Fibroblast of lung (primary cell): ENCODE results near the gene UQCRH. TPM values are rescaled to one million over a fixed set of nuclear protein-coding genes. Genes with fewer than 3 reads are reported as not detected.

Experiments
- DNase-seq, 2 donors: peaks; one replicate each; pipeline versions ENCODE4 v3.0.0 to v3.0.0-alpha.2; 2010; ENCODE audit warnings: low read depth in 2 of 2
- H2AFZ ChIP-seq: 2 replicates; pipeline ENCODE4 v1.5.1; 2012; ENCODE audit warnings: low read length, control low read depth, inconsistent platforms
- H3K27ac ChIP-seq: 2 replicates; pipeline ENCODE4 v1.5.1; 2011; ENCODE audit warnings: low read length, control low read depth; ENCODE audit not compliant: insufficient read depth
- H3K27me3 ChIP-seq: 2 replicates; pipeline ENCODE4 v1.5.1; 2011; ENCODE audit warnings: mild to moderate bottlenecking, low read length; ENCODE audit not compliant: control insufficient read depth, insufficient read depth
- H3K36me3 ChIP-seq: 2 replicates; pipeline ENCODE4 v1.5.1; 2011; ENCODE audit warnings: low read length; ENCODE audit not compliant: control insufficient read depth, insufficient read depth
- H3K4me1 ChIP-seq: 2 replicates; pipeline ENCODE4 v1.5.1; 2011; ENCODE audit warnings: low read length; ENCODE audit not compliant: control insufficient read depth, insufficient read depth; ENCODE audit errors: extremely low read depth
- H3K4me2 ChIP-seq: 2 replicates; pipeline ENCODE4 v1.5.1; 2011; ENCODE audit warnings: low read length, control low read depth; ENCODE audit not compliant: insufficient read depth; ENCODE audit errors: extremely low read depth
- H3K4me3 ChIP-seq, 4 experiments: fragments of 200-600 bp in 1 of 4; sonication (generic) in 1 of 4; replicated peaks in 1 of 4; 2 replicates each; pipeline ENCODE4 v1.5.1; 2011 to 2016; ENCODE audit warnings: low read length in 4 of 4, low read depth in 3 of 4, mild to moderate bottlenecking in 3 of 4, control low read depth in 2 of 4, inconsistent platforms in 1 of 4, mixed read lengths in 1 of 4; ENCODE audit not compliant: insufficient read depth in 1 of 4; ENCODE audit errors: control extremely low read depth in 1 of 4
- H3K79me2 ChIP-seq: 2 replicates; pipeline ENCODE4 v1.5.1; 2012; ENCODE audit warnings: mild to moderate bottlenecking, low read length, inconsistent platforms; ENCODE audit not compliant: control insufficient read depth, insufficient read depth
- H3K9ac ChIP-seq: 2 replicates; pipeline ENCODE4 v1.5.1; 2011; ENCODE audit warnings: mild to moderate bottlenecking, low read length, control low read depth; ENCODE audit not compliant: insufficient read depth
- H3K9me3 ChIP-seq: 2 replicates; pipeline ENCODE4 v1.5.1; 2012; ENCODE audit warnings: low read depth, low read length; ENCODE audit not compliant: control insufficient read depth, insufficient read depth
- H4K20me1 ChIP-seq: 2 replicates; pipeline ENCODE4 v1.5.1; 2011; ENCODE audit warnings: low read length; ENCODE audit not compliant: control insufficient read depth, insufficient read depth; ENCODE audit errors: extremely low read depth
- EZH2 ChIP-seq: IDR thresholded peaks from 2 replicates; pipeline ENCODE4 v1.5.1; 2012; ENCODE audit warnings: low read length, control low read depth, mild to moderate bottlenecking; ENCODE audit errors: missing control alignments
- polyA plus RNA-seq, 2 donors: library from polyadenylated mRNA; depleted of rRNA in 1 of 2; stranded (reverse) in 1 of 2; unstranded in 1 of 2; fragments of >200 nt; gene quantifications; 2 replicates each; pipeline ENCODE4 v1.2.1, GENCODE V29; 2011 to 2012; ENCODE audit warnings: missing spikeins in 1 of 2
- total RNA-seq: library from RNA; depleted of rRNA; stranded (reverse); fragments of >200 nt; gene quantifications from 2 replicates; pipeline ENCODE4 v1.2.1, GENCODE V29; 2014
- TF ChIP-seq, protein P1 (sequence below), 2 donors: IDR thresholded peaks in 1 of 2; conservative IDR thresholded peaks in 1 of 2; 1 replicate in 1 of 2; 2 replicates in 1 of 2; pipeline ENCODE4 v1.5.1; 2011 to 2012; ENCODE audit warnings: low read length in 2 of 2, control low read depth in 1 of 2, inconsistent platforms in 1 of 2, low read depth in 1 of 2, mild to moderate bottlenecking in 1 of 2

UQCRH gene
- total and polyA plus RNA-seq, 2 donors (not counting 1 experiment from before 2014, with no cell fraction given) = 447 to 514 TPM

DNA sequence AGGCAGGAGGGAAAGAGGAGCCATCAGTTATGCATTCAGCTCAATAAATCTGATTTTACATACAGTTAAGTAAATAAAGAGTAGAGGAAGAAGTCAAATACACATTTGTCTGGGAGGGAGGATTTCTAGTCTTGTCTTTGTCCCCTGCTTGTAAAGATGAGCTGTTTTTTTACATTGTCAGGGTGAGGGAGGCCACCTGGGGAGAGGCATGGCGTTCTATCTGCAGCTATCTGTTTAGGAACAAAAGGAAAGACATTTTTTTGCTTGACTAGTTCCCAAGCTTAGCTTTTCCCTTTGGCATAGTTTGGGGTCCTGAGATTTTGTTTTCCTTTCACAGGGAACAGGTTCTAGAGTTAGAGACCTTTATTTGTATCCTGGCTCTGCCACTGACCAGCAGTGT lies 41.0 kb upstream of the UQCRH start:
- no peak overlapping the region for H2AFZ ChIP-seq
- DNase-seq = no peak

DNA sequence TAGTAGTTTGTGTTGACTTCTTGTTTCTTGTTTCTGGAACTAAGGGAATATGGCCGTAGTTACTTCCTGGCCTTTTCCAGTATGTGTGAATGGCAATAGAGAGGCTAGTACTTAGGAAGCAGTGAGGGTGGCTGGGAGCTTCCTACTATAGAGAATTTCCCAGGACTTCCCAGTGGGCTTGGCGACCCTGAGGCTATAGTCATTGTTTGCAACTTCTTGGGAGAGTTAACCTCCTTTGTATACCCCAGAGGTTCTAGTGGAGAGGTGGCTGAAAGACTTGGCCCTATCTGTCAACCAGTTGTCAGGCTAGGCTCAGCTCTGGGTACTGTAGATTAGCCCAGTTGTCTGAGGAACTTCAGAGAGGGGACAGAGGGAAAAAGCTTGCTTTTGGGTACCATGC lies 40.4 kb upstream of the UQCRH start:
- Histone ChIP-seq H2AFZ (no peak overlapping the region), H3K4me2 (no peak overlapping the region), H3K9ac (no peak overlapping the region), H3K79me2 (no peaks in the 10 kb centered on the region), H3K9me3 (no peaks in the 10 kb centered on the region), H3K27me3 (no peaks in the 10 kb centered on the region), H3K4me1 (no peaks in the 10 kb centered on the region), H3K4me3 (no peak overlapping the region), H3K27ac (no peak overlapping the region), H3K36me3 (peaks cover 11% of the 10 kb centered on the region), H4K20me1 (no peaks in the 10 kb centered on the region)
- TF ChIP-seq, protein P1, sequence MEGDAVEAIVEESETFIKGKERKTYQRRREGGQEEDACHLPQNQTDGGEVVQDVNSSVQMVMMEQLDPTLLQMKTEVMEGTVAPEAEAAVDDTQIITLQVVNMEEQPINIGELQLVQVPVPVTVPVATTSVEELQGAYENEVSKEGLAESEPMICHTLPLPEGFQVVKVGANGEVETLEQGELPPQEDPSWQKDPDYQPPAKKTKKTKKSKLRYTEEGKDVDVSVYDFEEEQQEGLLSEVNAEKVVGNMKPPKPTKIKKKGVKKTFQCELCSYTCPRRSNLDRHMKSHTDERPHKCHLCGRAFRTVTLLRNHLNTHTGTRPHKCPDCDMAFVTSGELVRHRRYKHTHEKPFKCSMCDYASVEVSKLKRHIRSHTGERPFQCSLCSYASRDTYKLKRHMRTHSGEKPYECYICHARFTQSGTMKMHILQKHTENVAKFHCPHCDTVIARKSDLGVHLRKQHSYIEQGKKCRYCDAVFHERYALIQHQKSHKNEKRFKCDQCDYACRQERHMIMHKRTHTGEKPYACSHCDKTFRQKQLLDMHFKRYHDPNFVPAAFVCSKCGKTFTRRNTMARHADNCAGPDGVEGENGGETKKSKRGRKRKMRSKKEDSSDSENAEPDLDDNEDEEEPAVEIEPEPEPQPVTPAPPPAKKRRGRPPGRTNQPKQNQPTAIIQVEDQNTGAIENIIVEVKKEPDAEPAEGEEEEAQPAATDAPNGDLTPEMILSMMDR (conservative IDR thresholded peaks at IDR 0.05 in 1 of 2, IDR thresholded peaks at IDR 0.05 in 1 of 2; ENCODE audit: low read depth in 1 of 2, low read length in 2 of 2) = no peak
- TF ChIP-seq EZH2 = no peak
- DNase-seq = no peak

More for the DNA sequence above, 41.0 kb upstream of the UQCRH start:
- no peaks in the 10 kb centered on the region for H3K4me1 ChIP-seq
- H3K9ac ChIP-seq = no peak overlapping the region
- H3K27ac ChIP-seq = no peak overlapping the region
- H3K4me2 ChIP-seq = no peak overlapping the region
- no peaks in the 10 kb centered on the region for H3K27me3 ChIP-seq
- H3K36me3 ChIP-seq = peaks cover 11% of the 10 kb centered on the region
- H3K79me2 ChIP-seq = no peaks in the 10 kb centered on the region
- TF ChIP-seq EZH2 = no peak
- TF ChIP-seq, protein P1 (conservative IDR thresholded peaks at IDR 0.05 in 1 of 2, IDR thresholded peaks at IDR 0.05 in 1 of 2; ENCODE audit: low read depth in 1 of 2, low read length in 2 of 2) = no peak
- H3K4me3 ChIP-seq = no peak overlapping the region
- no peaks in the 10 kb centered on the region for H3K9me3 ChIP-seq
- H4K20me1 ChIP-seq = no peaks in the 10 kb centered on the region

DNA sequence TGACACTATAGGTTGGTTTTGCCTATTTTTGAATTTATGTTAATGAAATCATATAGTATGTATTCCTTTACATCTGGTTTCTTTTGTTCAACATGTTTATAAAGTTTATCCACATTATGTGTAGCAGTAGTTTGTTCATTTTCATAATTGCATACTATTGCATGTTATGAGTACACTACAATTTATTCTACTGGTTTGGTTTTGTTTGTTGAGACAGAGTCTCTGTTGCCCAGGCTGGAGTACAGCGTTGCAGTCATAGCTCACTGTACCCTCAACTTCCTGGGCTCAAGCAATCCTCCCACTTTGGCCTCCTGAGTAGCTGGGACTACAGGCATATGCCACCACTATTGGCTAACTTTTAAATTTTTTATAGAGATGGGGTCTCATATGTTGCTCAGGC lies 34.9 kb upstream of the UQCRH start:
- no peak for DNase-seq
- peaks cover 10% of the 10 kb centered on the region for H3K36me3 ChIP-seq
- H3K9me3 ChIP-seq = no peaks in the 10 kb centered on the region
- H3K79me2 ChIP-seq = no peaks in the 10 kb centered on the region
- TF ChIP-seq, protein P1 (conservative IDR thresholded peaks at IDR 0.05 in 1 of 2, IDR thresholded peaks at IDR 0.05 in 1 of 2; ENCODE audit: low read depth in 1 of 2, low read length in 2 of 2) = no peak
- TF ChIP-seq EZH2 = no peak
- H3K27ac ChIP-seq = no peak overlapping the region
- H3K27me3 ChIP-seq = no peaks in the 10 kb centered on the region
- no peak overlapping the region for H3K4me2 ChIP-seq
- no peaks in the 10 kb centered on the region for H3K4me1 ChIP-seq
- H2AFZ ChIP-seq = no peak overlapping the region
- no peak overlapping the region for H3K9ac ChIP-seq
- no peak overlapping the region for H3K4me3 ChIP-seq
- H4K20me1 ChIP-seq = no peaks in the 10 kb centered on the region
